Fibroblast of the aortic adventitia (primary cell): ENCODE data around the gene SPAG9. TPM values are rescaled to one million over a fixed set of nuclear protein-coding genes. Genes with fewer than 3 reads are reported as not detected.
A peak's percentile ranks its signal among the peaks of the same experiment; 100 is the strongest.
"Not testable (repeated sequence)": the region's sequence is repeated elsewhere in the genome, so short reads cannot be mapped to it uniquely, and the experiment has no call there.

Experiments
- DNase-seq: peaks from one replicate; pipeline ENCODE4 v3.0.0-alpha.2; 2010; ENCODE audit warnings: low read depth
- H3K4me3 ChIP-seq: 2 replicates; pipeline ENCODE4 v1.5.1; 2011; ENCODE audit warnings: low read depth, mild to moderate bottlenecking, control low read depth, low read length, moderate library complexity
- total RNA-seq: library from RNA; depleted of rRNA; stranded (reverse); fragments of >200 nt; gene quantifications from 2 replicates; pipeline ENCODE4 v1.2.3, GENCODE V29; 2012; ENCODE audit warnings: low replicate concordance
- TF ChIP-seq, protein P1 (sequence below): IDR thresholded peaks from 2 replicates; pipeline ENCODE4 v1.5.1; 2011; ENCODE audit warnings: mild to moderate bottlenecking, low read length, control low read depth, inconsistent platforms; ENCODE audit not compliant: insufficient read depth

SPAG9 gene
- total RNA-seq, 1 donor = 135 TPM

DNA sequence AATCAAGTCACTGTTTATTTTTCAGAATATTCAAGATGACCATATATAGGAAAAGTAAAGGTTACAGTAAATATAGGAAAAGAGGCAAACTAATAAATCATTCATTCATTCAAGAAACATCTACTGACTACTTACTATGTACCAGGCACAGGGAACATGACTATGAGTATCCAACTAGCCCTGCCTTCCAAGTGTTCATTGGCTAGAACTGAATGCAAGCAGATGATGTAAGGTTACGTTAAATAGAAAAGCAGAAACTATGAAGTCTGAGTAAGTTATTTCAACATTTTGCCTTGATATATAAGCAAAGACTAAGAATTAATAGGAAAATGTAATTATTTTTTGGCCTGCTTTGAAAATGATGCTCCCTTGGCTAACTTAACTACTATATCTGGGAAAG is 36.7 kb downstream of the SPAG9 start:
- TF ChIP-seq, protein P1, sequence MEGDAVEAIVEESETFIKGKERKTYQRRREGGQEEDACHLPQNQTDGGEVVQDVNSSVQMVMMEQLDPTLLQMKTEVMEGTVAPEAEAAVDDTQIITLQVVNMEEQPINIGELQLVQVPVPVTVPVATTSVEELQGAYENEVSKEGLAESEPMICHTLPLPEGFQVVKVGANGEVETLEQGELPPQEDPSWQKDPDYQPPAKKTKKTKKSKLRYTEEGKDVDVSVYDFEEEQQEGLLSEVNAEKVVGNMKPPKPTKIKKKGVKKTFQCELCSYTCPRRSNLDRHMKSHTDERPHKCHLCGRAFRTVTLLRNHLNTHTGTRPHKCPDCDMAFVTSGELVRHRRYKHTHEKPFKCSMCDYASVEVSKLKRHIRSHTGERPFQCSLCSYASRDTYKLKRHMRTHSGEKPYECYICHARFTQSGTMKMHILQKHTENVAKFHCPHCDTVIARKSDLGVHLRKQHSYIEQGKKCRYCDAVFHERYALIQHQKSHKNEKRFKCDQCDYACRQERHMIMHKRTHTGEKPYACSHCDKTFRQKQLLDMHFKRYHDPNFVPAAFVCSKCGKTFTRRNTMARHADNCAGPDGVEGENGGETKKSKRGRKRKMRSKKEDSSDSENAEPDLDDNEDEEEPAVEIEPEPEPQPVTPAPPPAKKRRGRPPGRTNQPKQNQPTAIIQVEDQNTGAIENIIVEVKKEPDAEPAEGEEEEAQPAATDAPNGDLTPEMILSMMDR = no peak
- no peak for DNase-seq
- no peak overlapping the region for H3K4me3 ChIP-seq

DNA sequence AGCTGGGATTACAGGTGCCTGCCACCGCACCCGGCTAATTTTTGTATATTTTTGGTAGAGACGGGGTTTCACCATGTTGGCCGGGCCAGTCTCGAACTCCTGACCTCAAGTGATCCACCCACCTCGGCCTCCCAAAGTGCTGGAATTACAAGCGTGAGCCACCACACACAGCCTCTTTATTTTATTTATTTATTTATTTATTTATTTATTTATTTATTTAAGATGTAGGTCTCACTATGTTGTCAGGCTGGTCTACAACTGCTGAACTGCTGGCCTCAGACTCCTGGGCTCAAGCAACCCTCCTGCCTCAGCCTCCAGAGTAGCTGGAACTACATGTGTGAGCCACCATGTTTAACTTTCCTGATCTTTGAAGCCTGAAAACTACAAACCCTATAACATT is 37.3 kb downstream of the SPAG9 start:
- DNase-seq, H3K4me3 ChIP-seq: not testable (repeated sequence)

DNA sequence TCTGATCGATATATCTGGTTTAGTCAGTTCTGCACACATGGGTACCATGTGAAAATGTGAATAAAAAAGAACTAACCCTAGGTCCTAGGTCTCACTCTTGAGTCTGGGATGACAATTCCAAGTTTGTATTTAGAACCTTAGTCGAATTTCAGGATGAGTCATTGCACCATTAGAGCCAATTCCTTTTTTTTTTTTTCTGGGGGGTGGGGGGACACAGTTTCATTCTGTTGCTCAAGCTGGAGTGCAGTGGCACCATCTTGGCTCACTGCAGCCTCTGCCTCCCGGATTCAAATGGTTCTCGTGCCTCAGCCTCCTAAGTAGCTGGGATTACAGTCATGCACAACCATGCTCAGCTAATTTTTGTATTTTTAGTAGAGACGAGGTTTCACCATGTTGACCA is 41.6 kb downstream of the SPAG9 start:
- DNase-seq = peak; percentile 57
- H3K4me3 ChIP-seq = no peak overlapping the region
- TF ChIP-seq, protein P1 = no peak

DNA sequence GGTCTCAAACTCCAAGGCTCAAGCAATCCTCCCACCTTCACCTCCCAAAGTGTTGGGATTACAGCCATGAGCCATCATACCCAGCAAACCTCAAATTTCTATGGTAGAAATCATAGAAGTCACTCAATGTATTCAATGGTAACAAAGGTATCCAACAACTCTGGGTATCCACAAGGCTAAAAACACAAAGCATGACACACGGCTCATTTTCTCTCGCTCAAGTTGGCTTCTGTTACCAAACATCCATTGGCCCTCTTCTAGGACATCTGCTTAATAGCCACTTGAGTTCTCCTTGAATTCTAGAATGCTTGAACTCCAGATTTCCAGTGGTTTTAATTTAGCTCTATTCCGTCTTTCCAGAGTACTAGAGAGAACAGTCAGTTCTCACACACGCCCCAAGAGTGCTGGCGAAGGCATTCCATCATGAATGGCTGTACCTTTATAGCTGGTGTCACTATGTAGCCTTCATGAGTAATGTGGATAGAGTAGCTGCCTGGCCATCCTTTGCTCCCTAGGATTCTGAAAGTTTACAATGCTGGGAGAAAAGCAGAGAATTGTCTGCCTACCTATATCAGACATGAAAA is 42.6 kb downstream of the SPAG9 start:
- TF ChIP-seq, protein P1 = no peak
- no peak for DNase-seq

DNA sequence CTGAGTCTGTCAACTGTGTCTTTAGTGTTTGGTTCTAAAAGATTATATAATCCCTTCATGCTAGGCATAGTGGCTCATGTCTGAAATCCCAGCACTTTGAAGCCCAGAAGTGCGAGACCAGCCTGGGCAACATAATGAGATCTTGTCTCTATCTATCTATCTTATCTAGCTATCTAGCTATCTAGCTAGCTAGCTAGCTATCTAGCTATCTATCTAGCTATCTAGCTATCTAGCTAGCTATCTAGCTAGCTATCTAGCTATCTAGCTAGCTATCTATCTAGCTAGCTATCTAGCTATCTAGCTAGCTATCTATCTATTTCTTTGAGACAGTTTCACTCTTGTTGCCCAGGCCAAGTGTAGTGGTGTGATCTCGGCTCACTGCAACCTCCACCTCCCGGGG is 43.8 kb downstream of the SPAG9 start:
- no peak overlapping the region for H3K4me3 ChIP-seq
- DNase-seq = no peak
- TF ChIP-seq, protein P1 = no peak

More for the DNA sequence above, 42.6 kb downstream of the SPAG9 start:
- H3K4me3 ChIP-seq = no peak overlapping the region

DNA sequence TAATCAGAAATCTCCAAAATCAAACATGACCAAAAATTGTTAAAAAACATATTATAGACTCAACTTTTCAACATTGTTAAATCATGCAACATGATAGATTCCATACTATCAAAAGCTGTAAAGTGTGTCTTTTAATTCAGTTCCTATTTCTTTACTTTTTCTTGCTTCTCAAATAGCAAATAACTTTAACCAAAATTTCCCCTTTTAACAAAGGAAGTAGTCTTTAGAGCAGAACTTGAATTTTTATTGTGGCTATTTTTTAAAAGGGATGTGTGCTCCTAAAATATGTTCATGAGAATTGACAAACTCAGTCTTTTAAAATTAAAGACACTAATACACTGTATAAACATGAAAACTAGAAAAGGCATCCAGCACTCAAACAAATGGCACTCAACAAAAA is 49.1 kb downstream of the SPAG9 start:
- no peak for DNase-seq
- H3K4me3 ChIP-seq = no peak overlapping the region
- TF ChIP-seq, protein P1 = no peak

DNA sequence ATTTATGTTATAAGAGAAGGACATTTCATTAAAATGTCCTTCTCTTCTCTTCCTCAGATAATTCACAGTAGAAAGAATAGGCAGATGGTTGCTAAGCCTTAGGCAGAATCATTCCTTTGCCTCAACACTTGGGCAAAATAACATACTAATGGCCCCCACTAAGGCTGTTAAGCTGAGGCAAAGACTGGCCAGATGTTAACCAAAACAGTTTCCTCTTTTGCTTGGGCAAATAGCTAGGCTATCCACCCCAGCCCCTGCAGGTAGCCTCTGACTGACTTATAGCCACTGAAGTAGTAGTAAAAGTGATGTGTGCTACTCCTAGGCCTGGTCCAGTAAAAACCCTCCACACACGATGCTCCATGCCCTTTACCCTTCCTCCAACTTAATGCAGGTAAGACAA is 55.2 kb downstream of the SPAG9 start:
- DNase-seq = no peak
- no peak overlapping the region for H3K4me3 ChIP-seq
- TF ChIP-seq, protein P1 = no peak
